WTC11 (cell line): ENCODE results near the gene ANKZF1. TPM values are rescaled to one million over a fixed set of nuclear protein-coding genes. Genes with fewer than 3 reads are reported as not detected.

ENCODE experiments used
- ATAC-seq: fragments of 200-7000 bp; cut with Tn5 transposase; 2 replicates; pipeline ENCODE4 v1.10.0; 2021; ENCODE audit warnings: mild to moderate bottlenecking, moderate library complexity
- CTCF ChIA-PET: fragments of 300-600 bp; sonication (Branson Sonifier 250); formaldehyde crosslinking; loops from one replicate; lab custom pipeline; 2021; ENCODE audit warnings: antibody characterized with exemption; lab: Charles Lee
- POLR2A ChIA-PET: fragments of 350-600 bp; sonication (Branson Sonifier 250); formaldehyde crosslinking; loops from one replicate; lab custom pipeline; 2021; ENCODE audit warnings: antibody characterized with exemption; lab: Charles Lee
- DNase-seq: peaks from one replicate; pipeline ENCODE4 v3.0.0; 2021; ENCODE audit warnings: low spot score
- H3K27ac Mint-ChIP-seq: 2 replicates; pipeline ENCODE4 v1.8.0; 2021; ENCODE audit warnings: mixed read lengths
- H3K27me3 Mint-ChIP-seq: 2 replicates; pipeline ENCODE4 v1.8.0; 2021; ENCODE audit warnings: low read depth, mild to moderate bottlenecking, moderate library complexity, mixed read lengths
- H3K36me3 Mint-ChIP-seq: 2 replicates; pipeline ENCODE4 v1.8.0; 2021; ENCODE audit warnings: mixed read lengths
- H3K4me1 Mint-ChIP-seq: 2 replicates; pipeline ENCODE4 v1.8.0; 2022; ENCODE audit warnings: mixed read lengths
- H3K4me3 Mint-ChIP-seq: 2 replicates; pipeline ENCODE4 v1.8.0; 2021; ENCODE audit warnings: mild to moderate bottlenecking, moderate library complexity, mixed read lengths
- H3K9me3 Mint-ChIP-seq: 2 replicates; pipeline ENCODE4 v1.8.0; 2021; ENCODE audit warnings: mixed read lengths
- EMX1 ChIP-seq: fragments of 250-450 bp; sonication (Bioruptor Pico); IDR thresholded peaks from 2 replicates; pipeline ENCODE4 v1.8.0; 2021; ENCODE audit warnings: mild to moderate bottlenecking
- ESRRA ChIP-seq: sonication (generic); formaldehyde crosslinking; IDR thresholded peaks from 2 replicates; pipeline ENCODE4 v1.8.1; 2022; ENCODE audit warnings: mild to moderate bottlenecking, missing genetic modification reagents, borderline replicate concordance
- FOXJ3 ChIP-seq: sonication (generic); formaldehyde crosslinking; IDR thresholded peaks from 2 replicates; pipeline ENCODE4 v1.9.0; 2021; ENCODE audit warnings: missing genetic modification reagents, mild to moderate bottlenecking, borderline replicate concordance
- FOXP1 ChIP-seq: sonication (generic); formaldehyde crosslinking; IDR thresholded peaks from 2 replicates; pipeline ENCODE4 v1.8.0; 2022; ENCODE audit warnings: missing genetic modification reagents, mild to moderate bottlenecking, moderate library complexity, borderline replicate concordance
- JAZF1 ChIP-seq: fragments of 250-450 bp; sonication (Bioruptor Pico); IDR thresholded peaks from 2 replicates; pipeline ENCODE4 v1.9.0; 2021; ENCODE audit warnings: moderate library complexity, mild to moderate bottlenecking, inconsistent platforms
- MXD4 ChIP-seq: fragments of 250-450 bp; sonication (Bioruptor Pico); IDR thresholded peaks from 2 replicates; pipeline ENCODE4 v1.8.0; 2021; ENCODE audit warnings: mild to moderate bottlenecking, moderate library complexity, borderline replicate concordance
- MYBL2 ChIP-seq: sonication (generic); formaldehyde crosslinking; IDR thresholded peaks from 2 replicates; pipeline ENCODE4 v1.8.1; 2023; ENCODE audit warnings: mild to moderate bottlenecking, moderate library complexity, missing genetic modification reagents
- NFYB ChIP-seq: sonication (generic); formaldehyde crosslinking; conservative IDR thresholded peaks from 2 replicates; pipeline ENCODE4 v1.8.0; 2022; ENCODE audit warnings: low read depth, missing genetic modification reagents
- RELA ChIP-seq: sonication (generic); formaldehyde crosslinking; IDR thresholded peaks from 2 replicates; pipeline ENCODE4 v1.8.1; 2022; ENCODE audit warnings: missing genetic modification reagents, mild to moderate bottlenecking, borderline replicate concordance
- SMAD3 ChIP-seq: sonication (generic); formaldehyde crosslinking; IDR thresholded peaks from 2 replicates; pipeline ENCODE4 v1.8.0; 2022; ENCODE audit warnings: missing genetic modification reagents, mild to moderate bottlenecking, borderline replicate concordance
- SMAD4 ChIP-seq: sonication (generic); formaldehyde crosslinking; IDR thresholded peaks from 2 replicates; pipeline ENCODE4 v1.8.0; 2022; ENCODE audit warnings: mild to moderate bottlenecking, missing genetic modification reagents
- SOX15 ChIP-seq: fragments of 250-450 bp; sonication (Bioruptor Pico); IDR thresholded peaks from 2 replicates; pipeline ENCODE4 v1.9.0; 2021; ENCODE audit warnings: mild to moderate bottlenecking
- ZNF121 ChIP-seq: sonication (generic); formaldehyde crosslinking; IDR thresholded peaks from 2 replicates; pipeline ENCODE4 v1.8.0; 2023; ENCODE audit warnings: missing genetic modification reagents
- ZNF232 ChIP-seq: sonication (generic); formaldehyde crosslinking; IDR thresholded peaks from 2 replicates; pipeline ENCODE4 v1.8.0; 2022; ENCODE audit warnings: mild to moderate bottlenecking, missing genetic modification reagents
- ZNF416 ChIP-seq: fragments of 250-450 bp; sonication (Bioruptor Pico); IDR thresholded peaks from 2 replicates; pipeline ENCODE4 v1.9.0; 2021; ENCODE audit warnings: mild to moderate bottlenecking, inconsistent platforms
- total RNA-seq: library from RNA; stranded (reverse); gene quantifications from 3 replicates; pipeline ENCODE4 v1.2.3, GENCODE V29; 2021
- TF ChIP-seq, protein P1 (sequence below): sonication (generic); formaldehyde crosslinking; IDR thresholded peaks from 2 replicates; pipeline ENCODE4 v1.8.0; 2022; ENCODE audit warnings: mild to moderate bottlenecking, missing genetic modification reagents
- TF ChIP-seq, protein P2 (sequence below): sonication (generic); formaldehyde crosslinking; IDR thresholded peaks from 2 replicates; pipeline ENCODE4 v1.8.1; 2023; ENCODE audit warnings: mild to moderate bottlenecking, moderate library complexity, missing genetic modification reagents
- TF ChIP-seq, protein P3 (sequence below): sonication (generic); formaldehyde crosslinking; IDR thresholded peaks from 2 replicates; pipeline ENCODE4 v1.8.1; 2022; ENCODE audit warnings: low read depth, missing genetic modification reagents, borderline replicate concordance
- TF ChIP-seq, protein P4 (sequence below): sonication (generic); formaldehyde crosslinking; IDR thresholded peaks from 2 replicates; pipeline ENCODE4 v1.8.0; 2023; ENCODE audit warnings: missing genetic modification reagents

Gene ANKZF1
- total RNA-seq, 1 experiment from 2014 or later, result 70.4 TPM

DNA sequence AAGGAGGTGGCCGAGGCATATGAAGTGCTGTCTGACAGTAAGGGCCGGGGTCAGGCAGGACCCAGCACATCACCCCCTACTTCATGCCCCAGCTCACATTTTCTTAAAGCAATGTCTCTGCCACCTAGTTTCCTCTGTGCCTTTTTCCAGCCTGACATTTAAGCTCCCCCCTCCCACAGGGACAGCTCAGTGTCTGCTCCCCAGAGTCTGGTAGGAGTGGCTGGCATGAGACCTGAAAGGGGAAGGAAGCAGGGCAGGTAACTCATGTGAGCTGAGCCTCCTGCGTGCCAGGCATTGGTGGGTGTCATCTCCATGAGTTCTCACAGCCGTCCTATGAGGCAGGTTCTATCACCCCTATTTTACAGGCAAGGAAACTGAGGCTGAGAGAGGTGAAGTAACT lies 51.0 kb downstream of the ANKZF1 start (continued):
- TF ChIP-seq, protein P1, sequence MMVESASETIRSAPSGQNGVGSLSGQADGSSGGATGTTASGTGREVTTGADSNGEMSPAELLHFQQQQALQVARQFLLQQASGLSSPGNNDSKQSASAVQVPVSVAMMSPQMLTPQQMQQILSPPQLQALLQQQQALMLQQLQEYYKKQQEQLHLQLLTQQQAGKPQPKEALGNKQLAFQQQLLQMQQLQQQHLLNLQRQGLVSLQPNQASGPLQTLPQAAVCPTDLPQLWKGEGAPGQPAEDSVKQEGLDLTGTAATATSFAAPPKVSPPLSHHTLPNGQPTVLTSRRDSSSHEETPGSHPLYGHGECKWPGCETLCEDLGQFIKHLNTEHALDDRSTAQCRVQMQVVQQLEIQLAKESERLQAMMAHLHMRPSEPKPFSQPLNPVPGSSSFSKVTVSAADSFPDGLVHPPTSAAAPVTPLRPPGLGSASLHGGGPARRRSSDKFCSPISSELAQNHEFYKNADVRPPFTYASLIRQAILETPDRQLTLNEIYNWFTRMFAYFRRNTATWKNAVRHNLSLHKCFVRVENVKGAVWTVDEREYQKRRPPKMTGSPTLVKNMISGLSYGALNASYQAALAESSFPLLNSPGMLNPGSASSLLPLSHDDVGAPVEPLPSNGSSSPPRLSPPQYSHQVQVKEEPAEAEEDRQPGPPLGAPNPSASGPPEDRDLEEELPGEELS, result no peak
- TF ChIP-seq, protein P2, sequence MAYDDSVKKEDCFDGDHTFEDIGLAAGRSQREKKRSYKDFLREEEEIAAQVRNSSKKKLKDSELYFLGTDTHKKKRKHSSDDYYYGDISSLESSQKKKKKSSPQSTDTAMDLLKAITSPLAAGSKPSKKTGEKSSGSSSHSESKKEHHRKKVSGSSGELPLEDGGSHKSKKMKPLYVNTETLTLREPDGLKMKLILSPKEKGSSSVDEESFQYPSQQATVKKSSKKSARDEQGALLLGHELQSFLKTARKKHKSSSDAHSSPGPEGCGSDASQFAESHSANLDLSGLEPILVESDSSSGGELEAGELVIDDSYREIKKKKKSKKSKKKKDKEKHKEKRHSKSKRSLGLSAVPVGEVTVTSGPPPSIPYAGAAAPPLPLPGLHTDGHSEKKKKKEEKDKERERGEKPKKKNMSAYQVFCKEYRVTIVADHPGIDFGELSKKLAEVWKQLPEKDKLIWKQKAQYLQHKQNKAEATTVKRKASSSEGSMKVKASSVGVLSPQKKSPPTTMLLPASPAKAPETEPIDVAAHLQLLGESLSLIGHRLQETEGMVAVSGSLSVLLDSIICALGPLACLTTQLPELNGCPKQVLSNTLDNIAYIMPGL (CRISPR knock-in tag), result no peak
- TF ChIP-seq ZNF121 (no peak), ZNF416 (no peak), RELA (CRISPR knock-in tag) (no peak), FOXJ3 (CRISPR knock-in tag) (no peak), FOXP1 (no peak), SMAD4 (CRISPR knock-in tag) (no peak), ZNF232 (CRISPR knock-in tag) (no peak), SOX15 (CRISPR knock-in tag) (no peak), JAZF1 (CRISPR knock-in tag) (no peak), EMX1 (CRISPR knock-in tag) (no peak)
- TF ChIP-seq, protein P3, sequence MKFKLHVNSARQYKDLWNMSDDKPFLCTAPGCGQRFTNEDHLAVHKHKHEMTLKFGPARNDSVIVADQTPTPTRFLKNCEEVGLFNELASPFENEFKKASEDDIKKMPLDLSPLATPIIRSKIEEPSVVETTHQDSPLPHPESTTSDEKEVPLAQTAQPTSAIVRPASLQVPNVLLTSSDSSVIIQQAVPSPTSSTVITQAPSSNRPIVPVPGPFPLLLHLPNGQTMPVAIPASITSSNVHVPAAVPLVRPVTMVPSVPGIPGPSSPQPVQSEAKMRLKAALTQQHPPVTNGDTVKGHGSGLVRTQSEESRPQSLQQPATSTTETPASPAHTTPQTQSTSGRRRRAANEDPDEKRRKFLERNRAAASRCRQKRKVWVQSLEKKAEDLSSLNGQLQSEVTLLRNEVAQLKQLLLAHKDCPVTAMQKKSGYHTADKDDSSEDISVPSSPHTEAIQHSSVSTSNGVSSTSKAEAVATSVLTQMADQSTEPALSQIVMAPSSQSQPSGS, result no peak

DNA sequence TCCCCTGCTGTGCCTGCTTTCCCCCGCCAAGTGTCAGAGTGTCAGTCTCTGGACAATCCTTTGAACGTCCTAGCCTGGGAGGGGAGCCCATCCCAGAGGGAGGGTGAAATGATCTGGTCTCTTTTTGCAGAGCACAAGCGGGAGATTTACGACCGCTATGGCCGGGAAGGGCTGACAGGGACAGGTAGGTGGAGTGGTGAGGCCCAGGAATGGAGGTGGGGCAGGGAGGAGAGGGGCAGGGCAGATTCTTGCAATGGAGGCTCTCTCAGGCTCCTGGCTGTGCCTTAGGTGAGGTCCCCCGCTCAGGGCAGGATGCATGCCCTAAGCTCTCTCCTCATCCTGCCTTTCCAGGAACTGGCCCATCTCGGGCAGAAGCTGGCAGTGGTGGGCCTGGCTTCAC lies 52.0 kb downstream of the ANKZF1 start:
- DNase-seq, result no peak
- Mint-ChIP-seq H3K4me3 (no peak overlapping the region), H3K9me3 (no peaks in the 10 kb centered on the region)
- no peak for TF ChIP-seq SOX15 (CRISPR knock-in tag)
- no peak for TF ChIP-seq NFYB (CRISPR knock-in tag)
- TF ChIP-seq SMAD3 (CRISPR knock-in tag), result no peak
- TF ChIP-seq MXD4 (CRISPR knock-in tag), result no peak
- TF ChIP-seq, protein P3, result no peak
- TF ChIP-seq, protein P4, sequence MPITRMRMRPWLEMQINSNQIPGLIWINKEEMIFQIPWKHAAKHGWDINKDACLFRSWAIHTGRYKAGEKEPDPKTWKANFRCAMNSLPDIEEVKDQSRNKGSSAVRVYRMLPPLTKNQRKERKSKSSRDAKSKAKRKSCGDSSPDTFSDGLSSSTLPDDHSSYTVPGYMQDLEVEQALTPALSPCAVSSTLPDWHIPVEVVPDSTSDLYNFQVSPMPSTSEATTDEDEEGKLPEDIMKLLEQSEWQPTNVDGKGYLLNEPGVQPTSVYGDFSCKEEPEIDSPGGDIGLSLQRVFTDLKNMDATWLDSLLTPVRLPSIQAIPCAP (CRISPR knock-in tag), result no peak
- TF ChIP-seq MYBL2, result no peak
- no peak for TF ChIP-seq ESRRA (CRISPR knock-in tag)
- TF ChIP-seq SMAD4 (CRISPR knock-in tag), result no peak
- TF ChIP-seq, all 79 proteins: peak for 0
- Mint-ChIP-seq H3K36me3 (peaks cover 8% of the 10 kb centered on the region; the same call in 1 of the 2 replicates), H3K4me1 (peaks cover 34% of the 10 kb centered on the region), H3K27ac (no peak overlapping the region), H3K27me3 (peaks cover 4% of the 10 kb centered on the region; the same call in 1 of the 2 replicates)
- ChIA-PET CTCF (interaction anchor here (6.5 kb wide), 1 partner anchor 12 kb away, joined by 158 read pairs; no protein-coding TSS in a partner anchor), POLR2A (no interaction called here)
- ATAC-seq, result no peak
